Measurements from ENCODE around the gene RRAGB.

DNA sequence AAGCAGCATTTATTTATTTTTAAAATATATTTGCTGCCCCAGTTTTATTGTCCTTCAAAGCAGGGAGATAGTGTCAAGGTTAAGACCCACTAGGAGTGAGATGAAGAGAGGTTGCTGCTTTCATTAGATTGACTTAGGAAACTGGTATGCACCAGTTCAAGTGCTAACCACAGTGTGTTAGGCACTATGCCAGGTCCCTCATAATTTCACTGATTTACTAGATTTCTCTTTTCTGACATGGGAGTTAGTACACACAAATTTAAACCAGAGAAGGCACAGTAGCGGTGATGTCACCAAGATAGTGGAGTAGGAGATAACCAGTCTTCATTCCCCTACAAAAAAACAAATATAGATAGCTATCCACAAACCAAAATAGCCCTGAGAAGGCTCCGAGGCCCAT is 14.3 kb downstream of the RRAGB start:
- TF ChIP-seq, protein P1, sequence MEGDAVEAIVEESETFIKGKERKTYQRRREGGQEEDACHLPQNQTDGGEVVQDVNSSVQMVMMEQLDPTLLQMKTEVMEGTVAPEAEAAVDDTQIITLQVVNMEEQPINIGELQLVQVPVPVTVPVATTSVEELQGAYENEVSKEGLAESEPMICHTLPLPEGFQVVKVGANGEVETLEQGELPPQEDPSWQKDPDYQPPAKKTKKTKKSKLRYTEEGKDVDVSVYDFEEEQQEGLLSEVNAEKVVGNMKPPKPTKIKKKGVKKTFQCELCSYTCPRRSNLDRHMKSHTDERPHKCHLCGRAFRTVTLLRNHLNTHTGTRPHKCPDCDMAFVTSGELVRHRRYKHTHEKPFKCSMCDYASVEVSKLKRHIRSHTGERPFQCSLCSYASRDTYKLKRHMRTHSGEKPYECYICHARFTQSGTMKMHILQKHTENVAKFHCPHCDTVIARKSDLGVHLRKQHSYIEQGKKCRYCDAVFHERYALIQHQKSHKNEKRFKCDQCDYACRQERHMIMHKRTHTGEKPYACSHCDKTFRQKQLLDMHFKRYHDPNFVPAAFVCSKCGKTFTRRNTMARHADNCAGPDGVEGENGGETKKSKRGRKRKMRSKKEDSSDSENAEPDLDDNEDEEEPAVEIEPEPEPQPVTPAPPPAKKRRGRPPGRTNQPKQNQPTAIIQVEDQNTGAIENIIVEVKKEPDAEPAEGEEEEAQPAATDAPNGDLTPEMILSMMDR (IDR thresholded peaks at IDR 0.05): no peak
- TF ChIP-seq POLR2A (IDR thresholded peaks at IDR 0.05): no peak

Measured in uterus (tissue), 2 donors.